ENCODE results near the gene PFKFB4. TPM values are rescaled to one million over a fixed set of nuclear protein-coding genes. Genes with fewer than 3 reads are reported as not detected.

The PFKFB4 gene
- total and polyA plus RNA-seq, 12 donors, result 0.40 to 7.7 (median 1.2) TPM

DNA sequence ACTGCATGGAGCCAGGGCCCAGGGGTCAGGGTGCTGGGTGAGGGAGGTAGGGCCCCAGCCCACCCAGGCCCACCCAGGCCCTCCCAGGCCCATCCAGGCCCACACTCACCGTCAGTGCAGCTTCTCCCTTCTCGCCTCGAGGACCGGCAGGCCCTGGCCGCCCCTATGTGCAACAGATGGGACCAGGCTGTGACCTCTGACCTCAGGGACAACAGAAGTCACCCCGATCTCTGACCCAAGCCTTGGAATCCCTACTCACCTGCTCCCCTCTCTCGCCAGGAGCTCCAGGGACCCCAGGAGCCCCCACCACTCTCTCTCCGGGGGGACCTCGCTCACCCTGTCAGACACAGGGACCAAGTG is 9.8 kb upstream of the PFKFB4 start:
- H3K9me3 ChIP-seq, result no peaks in the 10 kb centered on the region
- no peak for DNase-seq
- no peak for TF ChIP-seq CTCF (IDR thresholded peaks at IDR 0.05)
- no peaks in the 10 kb centered on the region for H3K27me3 ChIP-seq
- WGBS, 2 donors, result 89 to 94% methylated on average over 9 of the region's 9 CpGs
- peaks cover 0 to 2% (median 0%) of the 10 kb centered on the region in 9 donors for H3K36me3 ChIP-seq
- no peak overlapping the region for H3K27ac ChIP-seq
- peaks cover 0 to 40% (median 0%) of the 10 kb centered on the region in 9 donors for H3K4me1 ChIP-seq
- no peak for ATAC-seq
- intact Hi-C loops (cut with DNase I), result no loop called here
- no peak overlapping the region for H3K4me3 ChIP-seq

DNA sequence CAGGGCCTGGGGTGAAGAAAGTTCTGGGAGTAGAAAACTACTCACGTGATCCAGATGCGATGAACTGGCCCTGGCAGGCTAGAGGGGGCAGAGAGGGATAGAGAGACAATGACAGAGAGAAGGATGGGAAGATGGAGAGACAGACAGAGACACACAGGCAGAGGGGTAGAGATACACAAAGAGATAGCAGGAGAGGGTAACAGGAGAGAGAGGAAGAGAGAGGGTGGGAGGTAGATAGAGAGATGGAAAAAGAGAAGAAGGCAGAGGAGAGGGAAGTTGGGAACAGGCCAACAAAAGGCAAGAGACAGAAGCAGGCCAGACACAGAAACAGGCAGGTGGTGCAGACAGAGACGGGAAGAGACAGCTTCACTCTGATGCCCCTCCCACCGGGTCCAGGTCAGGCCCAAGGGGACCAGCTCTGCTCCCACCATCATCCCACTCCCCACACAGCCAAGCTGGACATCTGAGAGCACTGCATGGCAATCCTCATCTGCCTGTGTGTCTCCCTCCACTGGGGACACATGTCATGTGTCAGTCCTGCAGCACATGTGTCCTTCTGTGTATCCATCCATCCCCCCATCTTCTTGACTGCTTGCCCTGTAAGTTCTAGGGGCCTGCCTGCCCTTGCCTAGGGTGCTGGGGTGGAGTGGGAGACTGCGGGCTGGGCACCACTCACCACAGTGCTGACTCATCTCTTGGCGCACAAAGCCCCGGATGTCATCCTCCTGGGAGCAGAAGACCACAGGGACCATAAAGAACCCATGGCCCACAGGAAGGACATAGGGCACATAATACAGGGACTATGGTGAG is 9.2 kb upstream of the PFKFB4 start:
- H3K4me3 ChIP-seq, result no peak overlapping the region
- no peaks in the 10 kb centered on the region for H3K9me3 ChIP-seq
- no peak for TF ChIP-seq CTCF (IDR thresholded peaks at IDR 0.05)
- H3K27ac ChIP-seq, result no peak overlapping the region
- H3K4me1 ChIP-seq, result peaks cover 0 to 46% (median 6%) of the 10 kb centered on the region in 9 donors
- H3K36me3 ChIP-seq, result peaks cover 0 to 2% (median 0%) of the 10 kb centered on the region in 9 donors
- ATAC-seq, result peak in 1 of 8 donors; percentile 8
- DNase-seq, result no peak
- no peaks in the 10 kb centered on the region for H3K27me3 ChIP-seq
- WGBS, 2 donors, result 66 to 72% methylated on average over 7 of the region's 7 CpGs
- intact Hi-C loops (cut with DNase I), result no loop called here

DNA sequence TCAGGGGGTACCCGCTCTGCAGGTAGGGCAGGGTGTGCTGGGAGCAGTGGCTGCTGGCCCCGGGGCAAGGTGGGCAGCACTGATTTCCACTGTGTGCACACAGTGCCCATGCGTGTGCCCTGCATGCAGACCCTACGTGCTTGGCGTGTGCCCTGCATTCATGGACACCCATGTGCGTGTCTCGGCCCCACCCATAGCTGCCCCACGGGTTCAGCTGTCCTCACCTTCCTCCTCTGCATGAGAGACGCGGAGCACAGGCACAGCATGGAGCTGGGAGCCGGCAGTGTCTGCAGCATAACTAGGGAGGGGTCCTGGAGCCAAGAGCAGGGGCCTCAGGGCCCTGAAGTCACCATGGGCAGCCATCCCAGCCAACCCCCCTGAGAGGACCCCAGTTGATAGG is 8.6 kb upstream of the PFKFB4 start:
- Histone ChIP-seq H3K4me3 (no peak overlapping the region), H3K4me1 (peaks cover 5 to 52% (median 12%) of the 10 kb centered on the region in 9 donors), H3K27me3 (no peaks in the 10 kb centered on the region), H3K36me3 (no peaks in the 10 kb centered on the region), H3K9me3 (no peaks in the 10 kb centered on the region), H3K27ac (no peak overlapping the region)
- ATAC-seq (no peak), DNase-seq (no peak)
- no peak for TF ChIP-seq CTCF (IDR thresholded peaks at IDR 0.05)
- intact Hi-C loops (cut with DNase I), result no loop called here
- 76 to 81% methylated on average over 11 of the region's 11 CpGs for WGBS, 2 donors

DNA sequence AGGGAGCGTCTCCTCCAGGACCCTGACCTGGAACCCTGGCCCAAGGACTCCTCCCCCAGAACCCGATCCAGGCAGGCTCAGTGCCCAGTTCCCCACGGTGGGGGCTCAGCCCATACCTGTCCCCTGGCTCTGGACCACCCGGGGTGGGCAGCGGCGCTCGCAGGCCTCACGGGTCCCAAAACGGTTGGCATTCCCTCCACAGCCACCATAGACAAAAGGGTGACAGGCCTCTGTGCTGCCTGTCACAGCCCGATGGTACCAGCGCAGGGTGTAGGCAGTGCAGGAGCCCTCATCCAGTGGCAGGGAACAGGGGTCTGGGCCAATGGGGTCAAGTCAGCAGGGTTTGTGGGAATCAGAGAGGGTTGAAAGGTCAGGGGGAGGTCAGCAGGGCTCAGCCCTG is 8.1 kb upstream of the PFKFB4 start:
- Histone ChIP-seq H3K4me1 (peaks cover 8 to 56% (median 16%) of the 10 kb centered on the region in 9 donors), H3K27ac (peak overlapping the region in 1 of 10 donors; percentile 47), H3K27me3 (no peaks in the 10 kb centered on the region), H3K4me3 (no peak overlapping the region), H3K9me3 (no peaks in the 10 kb centered on the region), H3K36me3 (no peaks in the 10 kb centered on the region)
- DNase-seq (no peak), ATAC-seq (no peak)
- no peak for TF ChIP-seq CTCF (IDR thresholded peaks at IDR 0.05)
- WGBS, 2 donors, result 88 to 91% methylated on average over 11 of the region's 11 CpGs
- intact Hi-C loops (cut with DNase I), result no loop called here

Data from heart right ventricle (tissue), 16 donors.